ENCODE data around the gene GINS2.

The GINS2 gene

GRCh38 chr16:85627089-85627488 is 61.7 kb downstream of the GINS2 start:
- no peak for DNase-seq (ENCODE audit: low read depth, low spot score)
- in situ Hi-C loops (cut with HindIII; ENCODE audit: low sequenced_read_pairs): no loop called here
- no peak overlapping the region for H3K4me3 ChIP-seq (ENCODE audit: low read depth, low read length)
- TF ChIP-seq CTCF (IDR thresholded peaks at IDR 0.05; ENCODE audit: low read depth, low read length): no peak

Measured in astrocyte of the spinal cord (primary cell).